SU-DHL-6 (cell line): ENCODE results near the gene RBP3.

Experiments
- EZH2phosphoT487 ChIP-seq: fragments of 200-600 bp; sonication (generic), shearing (Covaris generic); conservative IDR thresholded peaks from 2 replicates; pipeline ENCODE4 v1.6.1; 2018; ENCODE audit warnings: mild to moderate bottlenecking, antibody characterized with exemption, low read length, moderate library complexity, mixed read lengths
- TF ChIP-seq, protein P1 (sequence below): fragments of 200-600 bp; sonication (generic); IDR thresholded peaks from one replicate; pipeline ENCODE4 v1.5.1; 2017; ENCODE audit warnings: antibody characterized with exemption, mild to moderate bottlenecking, low read length, moderate library complexity; ENCODE audit not compliant: insufficient read depth, poor library complexity, severe bottlenecking

DNA sequence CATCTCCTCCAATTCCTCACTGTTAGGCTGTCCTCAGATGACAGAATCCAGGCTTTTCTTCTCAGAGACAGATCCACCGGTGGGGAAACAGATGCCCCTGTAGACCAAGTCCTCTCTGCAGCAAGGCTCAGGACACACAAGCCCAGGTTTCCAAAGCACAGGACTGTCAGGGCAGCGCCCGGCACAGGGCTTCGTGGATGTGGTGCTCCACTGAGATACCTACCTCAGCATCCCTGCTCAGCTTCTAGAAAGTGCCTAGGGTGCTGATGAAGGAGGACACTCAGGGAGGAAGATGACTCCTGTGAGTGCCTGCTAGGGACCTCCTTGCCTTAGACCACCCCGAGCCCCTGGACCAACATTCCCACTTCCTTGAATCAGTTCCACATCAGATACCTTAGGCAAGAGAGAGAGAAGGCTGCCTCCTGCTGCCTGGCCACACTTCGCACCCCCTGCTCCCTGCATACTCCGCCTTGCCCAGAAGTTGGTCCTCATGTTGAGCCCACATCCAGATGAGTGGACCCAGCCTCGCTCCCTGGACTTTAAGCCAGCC lies 8.9 kb upstream of the RBP3 start:
- TF ChIP-seq, protein P1, sequence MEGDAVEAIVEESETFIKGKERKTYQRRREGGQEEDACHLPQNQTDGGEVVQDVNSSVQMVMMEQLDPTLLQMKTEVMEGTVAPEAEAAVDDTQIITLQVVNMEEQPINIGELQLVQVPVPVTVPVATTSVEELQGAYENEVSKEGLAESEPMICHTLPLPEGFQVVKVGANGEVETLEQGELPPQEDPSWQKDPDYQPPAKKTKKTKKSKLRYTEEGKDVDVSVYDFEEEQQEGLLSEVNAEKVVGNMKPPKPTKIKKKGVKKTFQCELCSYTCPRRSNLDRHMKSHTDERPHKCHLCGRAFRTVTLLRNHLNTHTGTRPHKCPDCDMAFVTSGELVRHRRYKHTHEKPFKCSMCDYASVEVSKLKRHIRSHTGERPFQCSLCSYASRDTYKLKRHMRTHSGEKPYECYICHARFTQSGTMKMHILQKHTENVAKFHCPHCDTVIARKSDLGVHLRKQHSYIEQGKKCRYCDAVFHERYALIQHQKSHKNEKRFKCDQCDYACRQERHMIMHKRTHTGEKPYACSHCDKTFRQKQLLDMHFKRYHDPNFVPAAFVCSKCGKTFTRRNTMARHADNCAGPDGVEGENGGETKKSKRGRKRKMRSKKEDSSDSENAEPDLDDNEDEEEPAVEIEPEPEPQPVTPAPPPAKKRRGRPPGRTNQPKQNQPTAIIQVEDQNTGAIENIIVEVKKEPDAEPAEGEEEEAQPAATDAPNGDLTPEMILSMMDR, result no peak
- no peak for TF ChIP-seq EZH2phosphoT487
